ENCODE results near the gene STK24. TPM values are rescaled to one million over a fixed set of nuclear protein-coding genes. Genes with fewer than 3 reads are reported as not detected.

STK24 gene
- total RNA-seq, 1 donor from 2014 or later: 190 TPM

DNA sequence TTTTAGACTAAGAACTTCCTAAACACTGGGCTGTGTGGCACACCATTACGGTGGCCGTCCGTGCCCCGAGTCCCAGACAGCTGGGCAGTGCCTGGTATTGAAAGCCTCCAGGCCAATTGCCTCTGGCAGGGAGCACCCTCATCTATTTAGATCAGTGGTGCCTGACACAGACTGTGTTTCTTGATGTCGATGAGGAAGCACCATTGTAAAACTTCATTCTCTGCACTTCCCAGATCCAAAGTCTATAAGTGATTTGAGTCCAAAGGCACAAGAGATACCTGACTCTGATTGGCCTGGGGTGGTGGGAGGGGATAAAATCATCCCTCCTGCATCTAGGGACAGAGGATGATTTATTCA, 8.5 kb upstream of the STK24 start:
- Histone ChIP-seq H3K27me3 (ENCODE audit: control insufficient read depth, insufficient read depth, low read length) (no peaks in the 10 kb centered on the region), H3K4me3 (ENCODE audit: low read depth, low read length) (no peak overlapping the region), H3K36me3 (ENCODE audit: control insufficient read depth, insufficient read depth, low read length) (no peaks in the 10 kb centered on the region)
- no peak for DNase-seq (ENCODE audit: low read depth)
- TF ChIP-seq CTCF (IDR thresholded peaks at IDR 0.05; ENCODE audit: insufficient read depth, low read length, poor library complexity, severe bottlenecking): no peak

DNA sequence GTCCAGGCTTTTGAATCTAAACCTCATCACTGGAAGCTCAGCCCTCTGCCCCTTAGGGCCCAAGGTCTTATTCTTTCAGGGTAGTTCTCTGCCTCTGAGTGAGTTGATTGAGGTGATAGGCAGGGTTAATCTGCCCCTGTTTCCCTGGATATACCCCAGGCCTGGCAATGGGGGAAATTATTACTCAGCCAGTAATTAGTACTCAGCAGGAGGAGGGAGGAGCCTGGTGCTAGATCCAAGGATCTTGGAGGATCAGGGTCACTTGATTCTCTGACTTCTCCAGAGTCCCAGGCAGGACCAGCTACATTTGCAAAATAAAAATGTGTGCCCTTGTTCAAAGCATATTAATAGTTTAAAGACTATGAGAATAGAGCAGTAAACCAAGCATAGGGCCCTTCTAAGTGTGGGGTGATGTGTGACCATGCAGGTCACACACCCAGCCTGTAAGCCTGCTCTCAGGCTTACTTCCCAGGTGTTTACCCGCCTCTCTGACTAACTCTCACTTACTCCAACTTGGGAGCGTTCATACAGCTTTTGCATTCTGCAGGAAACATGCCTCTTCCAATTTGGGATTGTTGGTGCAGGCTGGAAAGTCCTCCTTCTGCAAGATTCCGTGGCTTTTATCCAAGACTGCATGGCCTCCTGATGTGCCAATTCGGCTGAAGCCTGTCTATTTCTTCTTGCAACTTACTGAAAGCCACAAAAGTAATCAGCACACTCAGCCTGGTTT, 7.9 kb upstream of the STK24 start:
- Histone ChIP-seq H3K36me3 (ENCODE audit: control insufficient read depth, insufficient read depth, low read length) (no peaks in the 10 kb centered on the region), H3K4me3 (ENCODE audit: low read depth, low read length) (no peak overlapping the region), H3K27me3 (ENCODE audit: control insufficient read depth, insufficient read depth, low read length) (no peaks in the 10 kb centered on the region)
- no peak for TF ChIP-seq CTCF (IDR thresholded peaks at IDR 0.05; ENCODE audit: insufficient read depth, low read length, poor library complexity, severe bottlenecking)
- no peak for DNase-seq (ENCODE audit: low read depth)

GRCh38 chr13:98582947-98583346, 6.0 kb upstream of the STK24 start:
- Histone ChIP-seq H3K27me3 (ENCODE audit: control insufficient read depth, insufficient read depth, low read length) (no peaks in the 10 kb centered on the region), H3K4me3 (ENCODE audit: low read depth, low read length) (no peak overlapping the region), H3K36me3 (ENCODE audit: control insufficient read depth, insufficient read depth, low read length) (no peaks in the 10 kb centered on the region)
- no peak for TF ChIP-seq CTCF (IDR thresholded peaks at IDR 0.05; ENCODE audit: insufficient read depth, low read length, poor library complexity, severe bottlenecking)
- no peak for DNase-seq (ENCODE audit: low read depth)

GRCh38 chr13:98581971-98582702, 5.2 kb upstream of the STK24 start:
- peak; percentile 51 for DNase-seq (ENCODE audit: low read depth)
- H3K4me3 ChIP-seq (ENCODE audit: low read depth, low read length): no peak overlapping the region
- H3K36me3 ChIP-seq (ENCODE audit: control insufficient read depth, insufficient read depth, low read length): no peaks in the 10 kb centered on the region
- TF ChIP-seq CTCF (IDR thresholded peaks at IDR 0.05; ENCODE audit: insufficient read depth, low read length, poor library complexity, severe bottlenecking): no peak
- no peaks in the 10 kb centered on the region for H3K27me3 ChIP-seq (ENCODE audit: control insufficient read depth, insufficient read depth, low read length)

GRCh38 chr13:98581381-98581780, 4.5 kb upstream of the STK24 start:
- no peak for TF ChIP-seq CTCF (IDR thresholded peaks at IDR 0.05; ENCODE audit: insufficient read depth, low read length, poor library complexity, severe bottlenecking)
- Histone ChIP-seq H3K4me3 (ENCODE audit: low read depth, low read length) (no peak overlapping the region), H3K27me3 (ENCODE audit: control insufficient read depth, insufficient read depth, low read length) (no peaks in the 10 kb centered on the region), H3K36me3 (ENCODE audit: control insufficient read depth, insufficient read depth, low read length) (no peaks in the 10 kb centered on the region)
- DNase-seq (ENCODE audit: low read depth): no peak

All from kidney epithelial cell (primary cell).